HepG2 (cell line): Measurements from ENCODE around the gene GMEB1. TPM values are rescaled to one million over a fixed set of nuclear protein-coding genes. Genes with fewer than 3 reads are reported as not detected.

Source experiments
- AHR ChIP-seq: IDR thresholded peaks from 2 replicates; pipeline ENCODE4 v1.6.1; 2018; ENCODE audit warnings: missing genetic modification reagents, missing compliant biosample characterization
- ATF4 ChIP-seq, 2 experiments: fragments of 450-650 bp in 1 of 2; sonication (generic) in 1 of 2; formaldehyde crosslinking; IDR thresholded peaks; 2 replicates each; pipeline versions ENCODE4 v1.5.0 to v1.8.0; 2020 to 2022; ENCODE audit warnings: mild to moderate bottlenecking in 1 of 2, missing genetic modification reagents in 1 of 2
- CEBPB ChIP-seq: IDR thresholded peaks from 2 replicates; pipeline ENCODE4 v1.6.1; 2011; ENCODE audit warnings: low read depth, low read length, improper control_type of control experiment, borderline replicate concordance
- ELF1 ChIP-seq: sonication (generic); formaldehyde crosslinking; IDR thresholded peaks from 2 replicates; pipeline ENCODE4 v1.4.0; 2020; ENCODE audit warnings: missing genetic modification reagents
- FOXJ3 ChIP-seq: sonication (generic); formaldehyde crosslinking; IDR thresholded peaks from 2 replicates; pipeline ENCODE4 v1.4.0; 2020; ENCODE audit warnings: missing genetic modification reagents, mild to moderate bottlenecking, borderline replicate concordance
- MBNL3 ChIP-seq: fragments of 250-450 bp; sonication (Bioruptor Pico); conservative IDR thresholded peaks from 2 replicates; pipeline ENCODE4 v1.8.0; 2022; ENCODE audit warnings: mild to moderate bottlenecking, inconsistent platforms
- MXI1 ChIP-seq: IDR thresholded peaks from 3 replicates; pipeline ENCODE4 v1.6.1; 2012; ENCODE audit warnings: low read depth, low read length, inconsistent platforms, borderline replicate concordance
- PHF8 ChIP-seq: sonication (generic); formaldehyde crosslinking; IDR thresholded peaks from 2 replicates; pipeline ENCODE4 v1.5.0; 2020; ENCODE audit warnings: missing genetic modification reagents
- PTBP1 ChIP-seq: fragments of 200-400 bp; formaldehyde crosslinking; IDR thresholded peaks from 2 replicates; pipeline ENCODE4 v1.6.1; 2018; ENCODE audit warnings: low read length, low read depth; ENCODE audit not compliant: poor library complexity, severe bottlenecking
- RFX1 ChIP-seq: fragments of 450-650 bp; IDR thresholded peaks from 2 replicates; pipeline ENCODE4 v1.6.1; 2017
- SPEN ChIP-seq: sonication (generic); formaldehyde crosslinking; IDR thresholded peaks from 2 replicates; pipeline ENCODE4 v1.5.1; 2020; ENCODE audit warnings: low read depth, mild to moderate bottlenecking, missing genetic modification reagents
- SRSF4 ChIP-seq: fragments of 200-400 bp; formaldehyde crosslinking; IDR thresholded peaks from one replicate; pipeline ENCODE4 v1.6.1; 2018; ENCODE audit warnings: mild to moderate bottlenecking, low read depth, low read length, moderate library complexity; ENCODE audit not compliant: poor library complexity, severe bottlenecking
- TBX3 ChIP-seq: fragments of 450-650 bp; IDR thresholded peaks from 2 replicates; pipeline ENCODE4 v1.6.1; 2017; ENCODE audit warnings: antibody characterized with exemption, mild to moderate bottlenecking, inconsistent platforms, borderline replicate concordance
- THYN1 ChIP-seq: sonication (generic); formaldehyde crosslinking; IDR thresholded peaks from 2 replicates; pipeline ENCODE4 v1.8.1; 2023; ENCODE audit warnings: low read depth, mild to moderate bottlenecking, moderate library complexity, missing genetic modification reagents, borderline replicate concordance
- ZBTB8A ChIP-seq: sonication (generic); formaldehyde crosslinking; IDR thresholded peaks from 2 replicates; pipeline ENCODE4 v1.4.0; 2020; ENCODE audit warnings: mild to moderate bottlenecking, low read depth, missing genetic modification reagents, borderline replicate concordance
- ZNF12 ChIP-seq: sonication (generic); formaldehyde crosslinking; IDR thresholded peaks from 2 replicates; pipeline ENCODE4 v1.5.0; 2020; ENCODE audit warnings: missing genetic modification reagents
- ZNF552 ChIP-seq: sonication (generic); formaldehyde crosslinking; IDR thresholded peaks from 2 replicates; pipeline ENCODE4 v1.9.0; 2022; ENCODE audit warnings: missing genetic modification reagents, mild to moderate bottlenecking, borderline replicate concordance
- ZNF577 ChIP-seq: sonication (generic); formaldehyde crosslinking; IDR thresholded peaks from 2 replicates; pipeline ENCODE4 v1.4.0; 2020; ENCODE audit warnings: mild to moderate bottlenecking, low read depth, missing genetic modification reagents, borderline replicate concordance
- ZSCAN21 ChIP-seq: sonication (generic); formaldehyde crosslinking; IDR thresholded peaks from 2 replicates; pipeline ENCODE4 v1.8.0; 2022; ENCODE audit warnings: mild to moderate bottlenecking, missing genetic modification reagents, moderate library complexity, borderline replicate concordance
- polyA plus RNA-seq, 8 experiments: library from polyadenylated mRNA; depleted of rRNA in 3 of 8; stranded (reverse) in 7 of 8; unstranded in 1 of 8; fragments of >200 nt; fragmentation: Illumina TruSeq in 4 of 8; extraction: Trizol in 4 of 8; gene quantifications; 2 replicates each; pipeline versions ENCODE4 v1.2.1 to v1.2.3, GENCODE V29; 2011 to 2016; ENCODE audit warnings: low read depth in 4 of 8, missing spikeins in 1 of 8, mixed read lengths in 1 of 8; ENCODE audit not compliant: insufficient read depth in 1 of 8
- total RNA-seq, 5 experiments: library from RNA; depleted of rRNA; stranded (reverse); fragments of >200 nt; fragmentation: Illumina TruSeq; extraction: Trizol; gene quantifications; 2 replicates each; pipeline ENCODE4 v1.2.3, GENCODE V29; 2016; ENCODE audit warnings: low read depth in 1 of 5
- TF ChIP-seq, protein P1 (sequence below): sonication (generic); formaldehyde crosslinking; IDR thresholded peaks from 2 replicates; pipeline ENCODE4 v1.5.0; 2020; ENCODE audit warnings: mild to moderate bottlenecking, missing genetic modification reagents, borderline replicate concordance
- TF ChIP-seq, protein P2 (sequence below): sonication (generic); formaldehyde crosslinking; IDR thresholded peaks from 2 replicates; pipeline ENCODE4 v1.9.0; 2021; ENCODE audit warnings: missing genetic modification reagents, borderline replicate concordance
- TF ChIP-seq, protein P3 (sequence below): sonication (generic); formaldehyde crosslinking; IDR thresholded peaks from 2 replicates; pipeline ENCODE4 v1.4.0; 2020; ENCODE audit warnings: mild to moderate bottlenecking, missing genetic modification reagents

GMEB1 gene
- total and polyA plus RNA-seq, 2 of the 13 experiments (the other 11 are each of a cell fraction or from before 2014, with no cell fraction given) = 3.0 to 6.0 TPM

DNA sequence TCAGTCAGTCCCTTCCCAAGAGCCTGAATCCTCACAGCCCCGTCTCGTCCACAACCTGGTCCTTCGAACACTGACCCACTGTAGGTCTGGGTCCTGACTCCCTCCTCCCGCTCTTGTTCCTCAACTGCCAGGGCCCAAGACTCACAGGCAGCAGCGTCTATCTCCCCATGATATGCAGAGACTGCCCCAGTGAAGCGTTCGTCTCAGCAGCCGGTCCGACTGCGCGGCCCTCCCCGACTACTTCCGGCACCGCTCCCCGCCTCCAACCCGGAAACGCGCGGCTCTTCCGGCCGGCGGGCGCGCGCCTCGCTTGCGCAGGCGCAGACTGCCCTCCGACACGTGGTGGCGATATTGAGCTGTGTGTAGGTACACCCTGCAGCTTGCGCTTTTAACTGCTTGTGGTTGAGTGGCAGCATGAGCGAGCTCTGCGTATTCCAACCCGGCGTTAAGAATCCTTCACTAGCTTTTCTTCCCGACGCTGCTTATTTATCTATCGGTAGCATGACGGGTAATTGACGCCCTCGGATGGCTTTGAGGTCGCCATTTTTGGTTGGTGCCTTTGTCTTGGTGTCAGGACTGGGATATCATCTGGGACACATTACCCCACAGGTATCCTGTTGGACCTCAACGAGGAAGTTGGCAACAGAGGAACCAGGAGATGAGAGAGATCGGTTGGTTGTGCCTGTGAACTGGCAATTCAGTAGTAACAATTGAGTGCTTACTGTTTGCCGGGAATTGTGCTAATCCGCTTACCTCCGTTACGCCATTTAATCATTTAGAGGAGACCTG lies 25.5 kb upstream of the GMEB1 start, which contains the start of gene TAF12 (continued):
- no peak for TF ChIP-seq THYN1 (CRISPR knock-in tag)
- TF ChIP-seq CEBPB = no peak
- peak; percentile 92; the same call in 1 of the 2 replicates for TF ChIP-seq AHR (CRISPR knock-in tag)
- no peak for TF ChIP-seq SRSF4
- TF ChIP-seq, protein P1, sequence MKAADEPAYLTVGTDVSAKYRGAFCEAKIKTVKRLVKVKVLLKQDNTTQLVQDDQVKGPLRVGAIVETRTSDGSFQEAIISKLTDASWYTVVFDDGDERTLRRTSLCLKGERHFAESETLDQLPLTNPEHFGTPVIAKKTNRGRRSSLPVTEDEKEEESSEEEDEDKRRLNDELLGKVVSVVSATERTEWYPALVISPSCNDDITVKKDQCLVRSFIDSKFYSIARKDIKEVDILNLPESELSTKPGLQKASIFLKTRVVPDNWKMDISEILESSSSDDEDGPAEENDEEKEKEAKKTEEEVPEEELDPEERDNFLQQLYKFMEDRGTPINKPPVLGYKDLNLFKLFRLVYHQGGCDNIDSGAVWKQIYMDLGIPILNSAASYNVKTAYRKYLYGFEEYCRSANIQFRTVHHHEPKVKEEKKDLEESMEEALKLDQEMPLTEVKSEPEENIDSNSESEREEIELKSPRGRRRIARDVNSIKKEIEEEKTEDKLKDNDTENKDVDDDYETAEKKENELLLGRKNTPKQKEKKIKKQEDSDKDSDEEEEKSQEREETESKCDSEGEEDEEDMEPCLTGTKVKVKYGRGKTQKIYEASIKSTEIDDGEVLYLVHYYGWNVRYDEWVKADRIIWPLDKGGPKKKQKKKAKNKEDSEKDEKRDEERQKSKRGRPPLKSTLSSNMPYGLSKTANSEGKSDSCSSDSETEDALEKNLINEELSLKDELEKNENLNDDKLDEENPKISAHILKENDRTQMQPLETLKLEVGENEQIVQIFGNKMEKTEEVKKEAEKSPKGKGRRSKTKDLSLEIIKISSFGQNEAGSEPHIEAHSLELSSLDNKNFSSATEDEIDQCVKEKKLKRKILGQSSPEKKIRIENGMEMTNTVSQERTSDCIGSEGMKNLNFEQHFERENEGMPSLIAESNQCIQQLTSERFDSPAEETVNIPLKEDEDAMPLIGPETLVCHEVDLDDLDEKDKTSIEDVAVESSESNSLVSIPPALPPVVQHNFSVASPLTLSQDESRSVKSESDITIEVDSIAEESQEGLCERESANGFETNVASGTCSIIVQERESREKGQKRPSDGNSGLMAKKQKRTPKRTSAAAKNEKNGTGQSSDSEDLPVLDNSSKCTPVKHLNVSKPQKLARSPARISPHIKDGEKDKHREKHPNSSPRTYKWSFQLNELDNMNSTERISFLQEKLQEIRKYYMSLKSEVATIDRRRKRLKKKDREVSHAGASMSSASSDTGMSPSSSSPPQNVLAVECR = peak; percentile 95
- TF ChIP-seq, protein P2, sequence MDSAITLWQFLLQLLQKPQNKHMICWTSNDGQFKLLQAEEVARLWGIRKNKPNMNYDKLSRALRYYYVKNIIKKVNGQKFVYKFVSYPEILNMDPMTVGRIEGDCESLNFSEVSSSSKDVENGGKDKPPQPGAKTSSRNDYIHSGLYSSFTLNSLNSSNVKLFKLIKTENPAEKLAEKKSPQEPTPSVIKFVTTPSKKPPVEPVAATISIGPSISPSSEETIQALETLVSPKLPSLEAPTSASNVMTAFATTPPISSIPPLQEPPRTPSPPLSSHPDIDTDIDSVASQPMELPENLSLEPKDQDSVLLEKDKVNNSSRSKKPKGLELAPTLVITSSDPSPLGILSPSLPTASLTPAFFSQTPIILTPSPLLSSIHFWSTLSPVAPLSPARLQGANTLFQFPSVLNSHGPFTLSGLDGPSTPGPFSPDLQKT (CRISPR knock-in tag) = no peak; the same call in 1 of the 2 replicates
- peak; percentile 71 for TF ChIP-seq PTBP1
- TF ChIP-seq FOXJ3 (CRISPR knock-in tag) = peak; percentile 45
- TF ChIP-seq ZNF577 = no peak
- peak; percentile 65 for TF ChIP-seq ZNF12 (CRISPR knock-in tag)
- TF ChIP-seq TBX3 = no peak
- TF ChIP-seq ZBTB8A = no peak
- no peak for TF ChIP-seq MBNL3 (CRISPR knock-in tag)
- peak in 1 of 2 experiments; percentile 61; a peak in 1 of 4 replicates for TF ChIP-seq ATF4 (CRISPR knock-in tag; IDR thresholded peaks at IDR 0.05)
- TF ChIP-seq, protein P3, sequence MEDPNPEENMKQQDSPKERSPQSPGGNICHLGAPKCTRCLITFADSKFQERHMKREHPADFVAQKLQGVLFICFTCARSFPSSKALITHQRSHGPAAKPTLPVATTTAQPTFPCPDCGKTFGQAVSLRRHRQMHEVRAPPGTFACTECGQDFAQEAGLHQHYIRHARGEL (CRISPR knock-in tag) = no peak
- TF ChIP-seq SPEN = peak; percentile 92
- no peak for TF ChIP-seq RFX1
- TF ChIP-seq ZSCAN21 (CRISPR knock-in tag) = peak; percentile 94; the same call in 1 of the 2 replicates
- peak; percentile 95; the same call in 1 of the 3 replicates for TF ChIP-seq MXI1
- TF ChIP-seq PHF8 (CRISPR knock-in tag) = peak; percentile 93
- TF ChIP-seq ZNF552 (CRISPR knock-in tag) = no peak
- peak; percentile 99 for TF ChIP-seq ELF1 (CRISPR knock-in tag)
